NT2/D1 (cell line): ENCODE data around the gene QKI.

Experiments used
- SUZ12 ChIP-seq: IDR thresholded peaks from 2 replicates; pipeline ENCODE4 v1.6.1; 2011; ENCODE audit not compliant: insufficient read length, insufficient read depth; ENCODE audit errors: extremely low read depth
- YY1 ChIP-seq: IDR thresholded peaks from 2 replicates; pipeline ENCODE4 v1.6.1; 2011; ENCODE audit not compliant: insufficient read length, insufficient read depth

DNA sequence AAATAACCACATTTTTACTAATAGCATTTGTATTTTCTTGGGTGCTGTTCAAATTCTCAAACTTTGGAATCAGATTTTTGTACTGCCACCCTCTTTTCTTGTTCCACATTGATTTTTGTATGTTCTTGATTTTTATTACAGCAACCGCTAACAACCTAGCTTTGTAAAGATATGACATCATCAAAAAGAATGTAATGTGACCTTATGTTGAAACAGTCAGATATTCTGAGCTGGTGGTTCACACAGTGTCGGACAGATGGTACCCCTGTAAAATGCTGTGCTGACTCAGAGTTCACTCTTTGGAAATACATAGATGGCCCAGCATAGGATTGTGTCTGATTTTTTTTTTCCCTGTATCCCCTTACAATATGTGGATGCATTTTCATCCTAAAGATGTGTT is 118.9 kb downstream of the QKI start:
- TF ChIP-seq SUZ12 (no peak), YY1 (no peak)
